Fibroblast of gingiva (primary cell): ENCODE data around the gene USP32.
A peak's percentile ranks its signal among the peaks of the same experiment; 100 is the strongest.

Experiments
- DNase-seq: peaks from one replicate; pipeline ENCODE4 v3.0.0-alpha.2; 2011; ENCODE audit warnings: low read depth

USP32 gene

DNA sequence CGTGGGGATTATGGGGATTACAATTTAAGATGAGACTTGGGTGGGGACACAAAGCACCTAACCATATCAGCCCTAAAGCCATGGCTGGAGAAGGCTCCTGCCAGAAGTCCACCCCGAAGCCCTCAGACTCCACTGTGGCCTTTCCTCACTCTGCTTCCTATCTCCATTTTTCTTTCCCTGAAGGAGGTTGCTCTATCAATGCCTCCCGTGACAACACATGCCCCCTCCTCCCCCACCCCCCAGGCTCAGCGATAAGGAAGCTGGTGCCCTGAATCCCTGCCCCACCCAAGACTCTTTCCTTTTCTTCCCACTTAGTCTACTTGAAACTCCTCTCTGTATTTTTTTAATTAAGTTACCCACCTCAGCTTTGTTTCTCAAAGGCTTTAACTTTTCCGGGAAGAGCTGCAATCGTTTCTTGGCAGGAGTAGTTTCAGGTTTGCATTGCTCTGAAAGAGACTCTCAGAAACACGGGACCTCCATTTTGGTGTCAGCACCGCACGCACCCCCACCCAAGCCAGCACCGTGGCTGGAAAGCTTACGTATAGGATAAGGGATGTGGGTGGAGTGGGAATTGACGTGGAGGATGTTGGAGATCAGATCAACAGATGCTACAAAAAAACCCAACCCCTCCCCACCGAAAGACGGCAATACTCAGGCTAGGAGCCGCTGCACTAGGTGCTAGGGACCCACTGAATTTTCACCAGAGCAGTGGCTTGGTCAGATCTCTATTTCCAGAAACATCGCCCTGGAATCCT lies 257.4 kb downstream of the USP32 start:
- peak; percentile 14 for DNase-seq

DNA sequence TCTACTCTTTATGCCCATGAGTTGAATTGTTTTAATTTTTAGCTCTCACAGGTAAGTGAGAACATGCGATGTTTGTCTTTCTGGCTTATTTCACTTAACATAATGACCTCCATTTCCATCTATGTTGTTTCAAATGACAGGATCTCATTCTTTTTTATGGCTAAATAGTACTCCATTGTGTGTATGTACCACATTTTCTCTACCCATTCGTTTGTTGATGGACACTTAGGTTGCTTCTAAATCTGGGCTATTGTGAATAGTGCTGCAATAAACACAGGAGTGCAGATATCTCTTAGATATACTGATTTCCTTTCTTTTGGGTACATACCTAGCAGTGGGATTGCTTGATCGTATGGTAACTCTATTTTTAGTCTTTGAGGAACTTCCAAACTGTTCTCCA lies 261.5 kb downstream of the USP32 start:
- DNase-seq, result no peak

DNA sequence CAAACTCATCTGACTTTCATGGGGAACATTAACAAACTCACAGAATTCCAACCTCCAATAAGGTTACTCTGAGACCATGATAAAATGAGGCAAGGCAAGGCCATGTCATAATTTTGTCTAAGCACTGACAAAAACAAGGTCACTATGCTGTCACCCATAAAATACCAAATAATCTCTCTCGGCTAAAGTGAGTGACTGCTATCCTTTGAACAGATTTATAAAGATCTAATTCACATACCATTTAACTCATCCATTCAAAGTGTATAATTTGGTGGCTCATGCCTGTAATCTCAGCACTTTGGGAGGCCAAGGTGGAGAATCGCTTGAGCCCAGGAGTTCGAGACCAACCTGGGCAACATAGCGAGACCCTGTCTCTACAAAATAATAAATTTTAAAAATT lies 262.8 kb downstream of the USP32 start:
- DNase-seq, result no peak
